Measurements from ENCODE around the gene ANAPC2.

GRCh38 chr9:137232510-137232909 is 44.1 kb upstream of the ANAPC2 start:
- TF ChIP-seq CTCF (IDR thresholded peaks at IDR 0.05 in 4 of 5, conservative IDR thresholded peaks at IDR 0.05 in 1 of 5) (no peak), POLR2A (IDR thresholded peaks at IDR 0.05) (no peak)

All from gastrocnemius medialis (tissue), 4 donors.